WTC11 (cell line): ENCODE measurements around the gene CGGBP1.

Experiments used
- ATF2 ChIP-seq: sonication (generic); formaldehyde crosslinking; IDR thresholded peaks from 2 replicates; pipeline ENCODE4 v1.8.1; 2022; ENCODE audit warnings: low read depth, missing genetic modification reagents, borderline replicate concordance
- CREB1 ChIP-seq: sonication (generic); formaldehyde crosslinking; IDR thresholded peaks from 2 replicates; pipeline ENCODE4 v1.8.0; 2023; ENCODE audit warnings: mild to moderate bottlenecking, missing genetic modification reagents
- CTCF ChIP-seq: fragments of 200-600 bp; IDR thresholded peaks from 2 replicates; pipeline ENCODE4 v1.8.0; 2022; ENCODE audit warnings: antibody characterized with exemption
- E2F1 ChIP-seq: sonication (generic); formaldehyde crosslinking; IDR thresholded peaks from 2 replicates; pipeline ENCODE4 v1.8.0; 2022; ENCODE audit warnings: mild to moderate bottlenecking, missing genetic modification reagents
- ELF4 ChIP-seq: sonication (generic); formaldehyde crosslinking; IDR thresholded peaks from 2 replicates; pipeline ENCODE4 v1.8.1; 2022; ENCODE audit warnings: low read depth, mild to moderate bottlenecking, moderate library complexity, missing genetic modification reagents
- EMX1 ChIP-seq: fragments of 250-450 bp; sonication (Bioruptor Pico); IDR thresholded peaks from 2 replicates; pipeline ENCODE4 v1.8.0; 2021; ENCODE audit warnings: mild to moderate bottlenecking
- GTF2I ChIP-seq: fragments of 250-450 bp; sonication (Bioruptor Pico); conservative IDR thresholded peaks from 2 replicates; pipeline ENCODE4 v1.4.0; 2021; ENCODE audit warnings: mild to moderate bottlenecking
- PRDM15 ChIP-seq: sonication (generic); formaldehyde crosslinking; IDR thresholded peaks from 2 replicates; pipeline ENCODE4 v1.8.0; 2022; ENCODE audit warnings: missing genetic modification reagents
- USF1 ChIP-seq: sonication (generic); formaldehyde crosslinking; IDR thresholded peaks from 2 replicates; pipeline ENCODE4 v1.8.0; 2022; ENCODE audit warnings: mild to moderate bottlenecking, missing genetic modification reagents
- ZNF281 ChIP-seq: sonication (generic); formaldehyde crosslinking; IDR thresholded peaks from 2 replicates; pipeline ENCODE4 v1.8.0; 2023; ENCODE audit warnings: mild to moderate bottlenecking, missing genetic modification reagents

GRCh38 chr3:88059380-88060170, 770 bp upstream of the CGGBP1 start:
- TF ChIP-seq PRDM15 (no peak), EMX1 (CRISPR knock-in tag) (no peak), CTCF (no peak), CREB1 (CRISPR knock-in tag) (no peak), ZNF281 (CRISPR knock-in tag) (no peak), ELF4 (CRISPR knock-in tag) (no peak), ATF2 (CRISPR knock-in tag) (no peak), USF1 (no peak), GTF2I (CRISPR knock-in tag) (no peak), E2F1 (CRISPR knock-in tag) (no peak)
